ENCODE measurements around the gene GRID1.

DNA sequence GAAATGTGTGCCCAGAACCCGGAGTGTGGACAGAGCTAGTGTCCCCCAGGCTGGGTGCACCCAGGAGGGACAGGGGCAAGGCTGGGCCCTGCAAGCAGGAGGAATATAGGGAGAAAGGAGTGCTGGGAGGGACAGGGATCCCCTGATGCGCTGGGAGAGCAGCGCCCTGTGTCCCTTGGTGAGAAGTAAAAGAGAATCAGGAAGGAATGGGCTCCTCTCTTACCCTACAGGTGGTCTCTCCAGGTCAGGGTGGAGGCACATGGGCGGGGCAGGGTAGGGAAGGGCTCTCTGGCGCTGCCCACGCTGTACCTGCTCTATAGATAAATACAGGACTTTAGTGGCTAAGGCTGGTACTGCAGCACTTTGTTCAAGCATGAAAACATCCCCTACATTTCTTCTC, 753.8 kb downstream of the GRID1 start:
- TF ChIP-seq, protein P1, sequence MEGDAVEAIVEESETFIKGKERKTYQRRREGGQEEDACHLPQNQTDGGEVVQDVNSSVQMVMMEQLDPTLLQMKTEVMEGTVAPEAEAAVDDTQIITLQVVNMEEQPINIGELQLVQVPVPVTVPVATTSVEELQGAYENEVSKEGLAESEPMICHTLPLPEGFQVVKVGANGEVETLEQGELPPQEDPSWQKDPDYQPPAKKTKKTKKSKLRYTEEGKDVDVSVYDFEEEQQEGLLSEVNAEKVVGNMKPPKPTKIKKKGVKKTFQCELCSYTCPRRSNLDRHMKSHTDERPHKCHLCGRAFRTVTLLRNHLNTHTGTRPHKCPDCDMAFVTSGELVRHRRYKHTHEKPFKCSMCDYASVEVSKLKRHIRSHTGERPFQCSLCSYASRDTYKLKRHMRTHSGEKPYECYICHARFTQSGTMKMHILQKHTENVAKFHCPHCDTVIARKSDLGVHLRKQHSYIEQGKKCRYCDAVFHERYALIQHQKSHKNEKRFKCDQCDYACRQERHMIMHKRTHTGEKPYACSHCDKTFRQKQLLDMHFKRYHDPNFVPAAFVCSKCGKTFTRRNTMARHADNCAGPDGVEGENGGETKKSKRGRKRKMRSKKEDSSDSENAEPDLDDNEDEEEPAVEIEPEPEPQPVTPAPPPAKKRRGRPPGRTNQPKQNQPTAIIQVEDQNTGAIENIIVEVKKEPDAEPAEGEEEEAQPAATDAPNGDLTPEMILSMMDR (conservative IDR thresholded peaks at IDR 0.05; ENCODE audit: low read depth, low read length) = no peak
- TF ChIP-seq EZH2 (IDR thresholded peaks at IDR 0.05; ENCODE audit: low read length, unreplicated experiment) = no peak

Data from PC-3 (cell line).